GM12878 (cell line): ENCODE measurements around the gene PYGO2. TPM values are rescaled to one million over a fixed set of nuclear protein-coding genes. Genes with fewer than 3 reads are reported as not detected.

ENCODE experiments used
- ETV6 ChIP-seq, 2 experiments: fragments of 450-650 bp in 1 of 2; IDR thresholded peaks in 1 of 2; conservative IDR thresholded peaks in 1 of 2; 2 replicates each; pipeline ENCODE4 v1.6.1; 2014; ENCODE audit warnings: antibody characterized with exemption in 1 of 2, borderline replicate concordance in 1 of 2, low read depth in 1 of 2, mild to moderate bottlenecking in 1 of 2, moderate library complexity in 1 of 2
- MLLT1 ChIP-seq: fragments of 450-650 bp; IDR thresholded peaks from 2 replicates; pipeline ENCODE4 v1.6.1; 2016; ENCODE audit warnings: mild to moderate bottlenecking
- PAX5 ChIP-seq: IDR thresholded peaks from 2 replicates; pipeline ENCODE4 v1.6.1; 2011; ENCODE audit warnings: low read depth, low read length, borderline replicate concordance
- PAX8 ChIP-seq: fragments of 450-650 bp; IDR thresholded peaks from 2 replicates; pipeline ENCODE4 v1.6.1; 2017; ENCODE audit warnings: mild to moderate bottlenecking, moderate library complexity
- POLR2A ChIP-seq: IDR thresholded peaks from 2 replicates; pipeline ENCODE4 v1.6.1; 2011; ENCODE audit warnings: low read depth, mild to moderate bottlenecking, low read length
- RCOR1 ChIP-seq: conservative IDR thresholded peaks from 2 replicates; pipeline ENCODE4 v1.6.1; 2012; ENCODE audit warnings: low read depth, low read length, improper control_type of control experiment
- SIN3A ChIP-seq: IDR thresholded peaks from 2 replicates; pipeline ENCODE4 v1.6.1; 2012; ENCODE audit warnings: low read depth, low read length, improper control_type of control experiment
- ZBTB4 ChIP-seq: fragments of 450-650 bp; formaldehyde crosslinking; IDR thresholded peaks from 2 replicates; pipeline ENCODE4 v1.4.0; 2022; ENCODE audit warnings: mild to moderate bottlenecking, moderate library complexity
- ZNF622 ChIP-seq: fragments of 450-650 bp; IDR thresholded peaks from 2 replicates; pipeline ENCODE4 v1.6.1; 2017; ENCODE audit warnings: mild to moderate bottlenecking, inconsistent platforms
- polyA plus RNA-seq, 11 experiments: library from polyadenylated mRNA; depleted of rRNA in 4 of 11; unstranded in 6 of 11; stranded (reverse) in 5 of 11; fragments of >200 nt; fragmentation: Nextera tagmentation in 4 of 11; fragmentation: Illumina TruSeq in 1 of 11; extraction: Ambion mirVana in 4 of 11; extraction: Trizol in 1 of 11; gene quantifications; 1 replicate in 1 of 11; 2 replicates in 10 of 11; pipeline versions ENCODE4 v1.2.1 to v1.2.3, GENCODE V29; 2011 to 2016; ENCODE audit warnings: inconsistent platforms in 2 of 11, missing spikeins in 2 of 11, low read depth in 1 of 11
- total RNA-seq, 4 experiments: library from RNA; depleted of rRNA in 3 of 4; stranded (reverse); fragments of >200 nt in 3 of 4; fragmentation: Illumina TruSeq in 1 of 4; extraction: Trizol in 1 of 4; gene quantifications; 2 replicates each; pipeline versions ENCODE4 v1.2.1 to v1.2.3, GENCODE V29; 2013 to 2021
- TF ChIP-seq, protein P1 (sequence below): fragments of 450-650 bp; IDR thresholded peaks from 2 replicates; pipeline ENCODE4 v1.6.1; 2016; ENCODE audit warnings: mild to moderate bottlenecking, moderate library complexity, borderline replicate concordance
- TF ChIP-seq, protein P2 (sequence below): fragments of 450-650 bp; IDR thresholded peaks from 2 replicates; pipeline ENCODE4 v1.6.1; 2016; ENCODE audit warnings: mild to moderate bottlenecking
- TF ChIP-seq, protein P3 (sequence below): fragments of 450-650 bp; IDR thresholded peaks from 2 replicates; pipeline ENCODE4 v1.6.1; 2017; ENCODE audit warnings: low read depth, mild to moderate bottlenecking, moderate library complexity
- TF ChIP-seq, protein P4 (sequence below): fragments of 450-650 bp; IDR thresholded peaks from 2 replicates; pipeline ENCODE4 v1.6.1; 2017; ENCODE audit warnings: mild to moderate bottlenecking, moderate library complexity

Gene PYGO2
- total and polyA plus RNA-seq, 10 of the 15 experiments (the other 5 are each of a cell fraction or from before 2014, with no cell fraction given): 8.1 to 33.8 (median 23.5) TPM

GRCh38 chr1:154936555-154937084, 25.0 kb downstream of the PYGO2 start, which contains the start of gene PMVK (continued):
- TF ChIP-seq, protein P1, sequence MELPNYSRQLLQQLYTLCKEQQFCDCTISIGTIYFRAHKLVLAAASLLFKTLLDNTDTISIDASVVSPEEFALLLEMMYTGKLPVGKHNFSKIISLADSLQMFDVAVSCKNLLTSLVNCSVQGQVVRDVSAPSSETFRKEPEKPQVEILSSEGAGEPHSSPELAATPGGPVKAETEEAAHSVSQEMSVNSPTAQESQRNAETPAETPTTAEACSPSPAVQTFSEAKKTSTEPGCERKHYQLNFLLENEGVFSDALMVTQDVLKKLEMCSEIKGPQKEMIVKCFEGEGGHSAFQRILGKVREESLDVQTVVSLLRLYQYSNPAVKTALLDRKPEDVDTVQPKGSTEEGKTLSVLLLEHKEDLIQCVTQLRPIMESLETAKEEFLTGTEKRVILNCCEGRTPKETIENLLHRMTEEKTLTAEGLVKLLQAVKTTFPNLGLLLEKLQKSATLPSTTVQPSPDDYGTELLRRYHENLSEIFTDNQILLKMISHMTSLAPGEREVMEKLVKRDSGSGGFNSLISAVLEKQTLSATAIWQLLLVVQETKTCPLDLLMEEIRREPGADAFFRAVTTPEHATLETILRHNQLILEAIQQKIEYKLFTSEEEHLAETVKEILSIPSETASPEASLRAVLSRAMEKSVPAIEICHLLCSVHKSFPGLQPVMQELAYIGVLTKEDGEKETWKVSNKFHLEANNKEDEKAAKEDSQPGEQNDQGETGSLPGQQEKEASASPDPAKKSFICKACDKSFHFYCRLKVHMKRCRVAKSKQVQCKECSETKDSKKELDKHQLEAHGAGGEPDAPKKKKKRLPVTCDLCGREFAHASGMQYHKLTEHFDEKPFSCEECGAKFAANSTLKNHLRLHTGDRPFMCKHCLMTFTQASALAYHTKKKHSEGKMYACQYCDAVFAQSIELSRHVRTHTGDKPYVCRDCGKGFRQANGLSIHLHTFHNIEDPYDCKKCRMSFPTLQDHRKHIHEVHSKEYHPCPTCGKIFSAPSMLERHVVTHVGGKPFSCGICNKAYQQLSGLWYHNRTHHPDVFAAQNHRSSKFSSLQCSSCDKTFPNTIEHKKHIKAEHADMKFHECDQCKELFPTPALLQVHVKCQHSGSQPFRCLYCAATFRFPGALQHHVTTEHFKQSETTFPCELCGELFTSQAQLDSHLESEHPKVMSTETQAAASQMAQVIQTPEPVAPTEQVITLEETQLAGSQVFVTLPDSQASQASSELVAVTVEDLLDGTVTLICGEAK: no peak
- no peak; the same call in 1 of the 2 replicates for TF ChIP-seq PAX5
- TF ChIP-seq, protein P2, sequence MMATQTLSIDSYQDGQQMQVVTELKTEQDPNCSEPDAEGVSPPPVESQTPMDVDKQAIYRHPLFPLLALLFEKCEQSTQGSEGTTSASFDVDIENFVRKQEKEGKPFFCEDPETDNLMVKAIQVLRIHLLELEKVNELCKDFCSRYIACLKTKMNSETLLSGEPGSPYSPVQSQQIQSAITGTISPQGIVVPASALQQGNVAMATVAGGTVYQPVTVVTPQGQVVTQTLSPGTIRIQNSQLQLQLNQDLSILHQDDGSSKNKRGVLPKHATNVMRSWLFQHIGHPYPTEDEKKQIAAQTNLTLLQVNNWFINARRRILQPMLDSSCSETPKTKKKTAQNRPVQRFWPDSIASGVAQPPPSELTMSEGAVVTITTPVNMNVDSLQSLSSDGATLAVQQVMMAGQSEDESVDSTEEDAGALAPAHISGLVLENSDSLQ: peak; percentile 97
- peak; percentile 95 for TF ChIP-seq POLR2A
- TF ChIP-seq RCOR1: no peak
- TF ChIP-seq, protein P3, sequence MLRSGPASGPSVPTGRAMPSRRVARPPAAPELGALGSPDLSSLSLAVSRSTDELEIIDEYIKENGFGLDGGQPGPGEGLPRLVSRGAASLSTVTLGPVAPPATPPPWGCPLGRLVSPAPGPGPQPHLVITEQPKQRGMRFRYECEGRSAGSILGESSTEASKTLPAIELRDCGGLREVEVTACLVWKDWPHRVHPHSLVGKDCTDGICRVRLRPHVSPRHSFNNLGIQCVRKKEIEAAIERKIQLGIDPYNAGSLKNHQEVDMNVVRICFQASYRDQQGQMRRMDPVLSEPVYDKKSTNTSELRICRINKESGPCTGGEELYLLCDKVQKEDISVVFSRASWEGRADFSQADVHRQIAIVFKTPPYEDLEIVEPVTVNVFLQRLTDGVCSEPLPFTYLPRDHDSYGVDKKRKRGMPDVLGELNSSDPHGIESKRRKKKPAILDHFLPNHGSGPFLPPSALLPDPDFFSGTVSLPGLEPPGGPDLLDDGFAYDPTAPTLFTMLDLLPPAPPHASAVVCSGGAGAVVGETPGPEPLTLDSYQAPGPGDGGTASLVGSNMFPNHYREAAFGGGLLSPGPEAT: no peak
- TF ChIP-seq ZBTB4 (CRISPR knock-in tag): no peak
- TF ChIP-seq, protein P4, sequence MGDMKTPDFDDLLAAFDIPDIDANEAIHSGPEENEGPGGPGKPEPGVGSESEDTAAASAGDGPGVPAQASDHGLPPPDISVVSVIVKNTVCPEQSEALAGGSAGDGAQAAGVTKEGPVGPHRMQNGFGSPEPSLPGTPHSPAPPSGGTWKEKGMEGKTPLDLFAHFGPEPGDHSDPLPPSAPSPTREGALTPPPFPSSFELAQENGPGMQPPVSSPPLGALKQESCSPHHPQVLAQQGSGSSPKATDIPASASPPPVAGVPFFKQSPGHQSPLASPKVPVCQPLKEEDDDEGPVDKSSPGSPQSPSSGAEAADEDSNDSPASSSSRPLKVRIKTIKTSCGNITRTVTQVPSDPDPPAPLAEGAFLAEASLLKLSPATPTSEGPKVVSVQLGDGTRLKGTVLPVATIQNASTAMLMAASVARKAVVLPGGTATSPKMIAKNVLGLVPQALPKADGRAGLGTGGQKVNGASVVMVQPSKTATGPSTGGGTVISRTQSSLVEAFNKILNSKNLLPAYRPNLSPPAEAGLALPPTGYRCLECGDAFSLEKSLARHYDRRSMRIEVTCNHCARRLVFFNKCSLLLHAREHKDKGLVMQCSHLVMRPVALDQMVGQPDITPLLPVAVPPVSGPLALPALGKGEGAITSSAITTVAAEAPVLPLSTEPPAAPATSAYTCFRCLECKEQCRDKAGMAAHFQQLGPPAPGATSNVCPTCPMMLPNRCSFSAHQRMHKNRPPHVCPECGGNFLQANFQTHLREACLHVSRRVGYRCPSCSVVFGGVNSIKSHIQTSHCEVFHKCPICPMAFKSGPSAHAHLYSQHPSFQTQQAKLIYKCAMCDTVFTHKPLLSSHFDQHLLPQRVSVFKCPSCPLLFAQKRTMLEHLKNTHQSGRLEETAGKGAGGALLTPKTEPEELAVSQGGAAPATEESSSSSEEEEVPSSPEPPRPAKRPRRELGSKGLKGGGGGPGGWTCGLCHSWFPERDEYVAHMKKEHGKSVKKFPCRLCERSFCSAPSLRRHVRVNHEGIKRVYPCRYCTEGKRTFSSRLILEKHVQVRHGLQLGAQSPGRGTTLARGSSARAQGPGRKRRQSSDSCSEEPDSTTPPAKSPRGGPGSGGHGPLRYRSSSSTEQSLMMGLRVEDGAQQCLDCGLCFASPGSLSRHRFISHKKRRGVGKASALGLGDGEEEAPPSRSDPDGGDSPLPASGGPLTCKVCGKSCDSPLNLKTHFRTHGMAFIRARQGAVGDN: peak; percentile 95
- no peak for TF ChIP-seq PAX8
- TF ChIP-seq MLLT1: peak; percentile 59; the same call in 1 of the 2 replicates
- no peak; a peak in 1 of 4 replicates for TF ChIP-seq ETV6 (conservative IDR thresholded peaks at IDR 0.05 in 1 of 2, IDR thresholded peaks at IDR 0.05 in 1 of 2; ENCODE audit: borderline replicate concordance in 1 of 2, low read depth in 1 of 2)
- TF ChIP-seq ZNF622: no peak
- TF ChIP-seq SIN3A: no peak
